Cerebellar cortex (tissue), 1 donor: ENCODE results near the gene BACE2.
A peak's percentile ranks its signal among the peaks of the same experiment; 100 is the strongest.

Experiments used
- DNase-seq: peaks from one replicate; pipeline ENCODE4 v3.0.0-alpha.2; 2015; ENCODE audit warnings: low spot score

BACE2 gene

DNA sequence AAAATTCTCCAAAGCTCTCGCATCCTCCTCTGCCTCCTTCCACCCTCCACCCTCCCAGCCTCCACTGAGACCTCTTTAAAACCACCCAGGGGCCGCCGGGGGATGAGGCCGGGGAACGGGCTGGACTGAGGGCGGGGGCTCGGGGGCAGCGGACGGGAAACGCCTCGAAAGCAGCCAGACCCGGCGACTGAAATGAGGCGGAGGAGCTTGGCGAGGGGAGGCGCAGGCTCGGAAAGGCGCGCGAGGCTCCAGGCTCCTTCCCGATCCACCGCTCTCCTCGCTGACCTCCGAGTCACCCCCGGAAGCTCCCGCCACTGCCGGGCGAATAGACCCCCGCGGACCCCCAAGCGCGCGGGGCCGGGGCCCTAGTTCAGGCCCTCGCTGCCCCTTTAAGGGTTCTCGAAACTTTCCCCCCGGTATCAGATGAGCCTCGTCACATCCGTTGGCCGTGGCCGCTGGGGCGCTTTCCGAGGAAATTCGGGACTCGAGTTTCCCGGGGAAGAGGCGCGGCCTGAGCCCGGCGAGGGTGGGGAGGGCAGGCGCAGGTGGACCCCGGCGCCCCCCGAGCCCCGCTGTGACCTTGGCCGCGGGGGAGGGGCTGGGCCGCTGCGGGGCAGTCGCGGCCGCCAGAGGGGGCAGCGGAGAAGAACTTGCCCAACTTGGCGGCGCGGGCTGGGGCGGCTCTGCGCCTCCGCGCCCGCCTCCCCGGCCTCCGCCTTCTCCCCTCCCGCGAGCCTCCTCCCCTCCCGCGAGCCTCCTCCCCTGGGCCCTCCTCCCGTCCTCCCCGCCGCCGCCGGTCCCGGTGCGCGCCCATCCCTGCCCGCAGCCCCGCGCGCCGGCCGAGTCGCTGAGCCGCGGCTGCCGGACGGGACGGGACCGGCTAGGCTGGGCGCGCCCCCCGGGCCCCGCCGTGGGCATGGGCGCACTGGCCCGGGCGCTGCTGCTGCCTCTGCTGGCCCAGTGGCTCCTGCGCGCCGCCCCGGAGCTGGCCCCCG is at the start of gene BACE2:
BACE2 (plus strand) TSS at position 813 of the 995 bp plus-strand sequence; CDS start at position 917, 104 bp downstream.
- no peak for DNase-seq

- DNase-seq = no peak
These were observed 48.1 kb upstream of the BACE2 start for GRCh38 chr21:41119901-41120300.

DNA sequence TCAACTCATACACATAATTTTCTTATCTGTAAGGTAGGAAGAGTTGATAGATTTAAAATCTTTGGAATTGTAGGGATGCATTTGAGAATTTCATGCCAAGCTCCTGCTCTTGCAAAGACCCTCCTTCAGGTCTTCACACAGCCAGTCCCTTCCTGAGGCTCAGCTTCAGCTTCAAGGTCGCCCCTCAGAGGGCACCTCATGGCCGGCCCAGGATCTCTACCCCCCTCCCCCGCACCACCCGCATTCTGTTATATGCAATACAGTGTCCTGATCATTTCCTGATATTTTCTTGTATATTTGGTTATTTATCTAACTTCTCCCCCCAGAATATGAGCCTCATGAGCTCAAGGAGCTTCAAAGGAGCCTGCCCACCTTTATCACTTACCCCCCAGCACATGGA is 47.0 kb upstream of the BACE2 start:
- DNase-seq = no peak

- peak; percentile 3 for DNase-seq
These were observed 46.1 kb upstream of the BACE2 start for GRCh38 chr21:41121785-41122415.

- no peak for DNase-seq
These were observed 43.2 kb upstream of the BACE2 start for GRCh38 chr21:41124641-41125201.

DNA sequence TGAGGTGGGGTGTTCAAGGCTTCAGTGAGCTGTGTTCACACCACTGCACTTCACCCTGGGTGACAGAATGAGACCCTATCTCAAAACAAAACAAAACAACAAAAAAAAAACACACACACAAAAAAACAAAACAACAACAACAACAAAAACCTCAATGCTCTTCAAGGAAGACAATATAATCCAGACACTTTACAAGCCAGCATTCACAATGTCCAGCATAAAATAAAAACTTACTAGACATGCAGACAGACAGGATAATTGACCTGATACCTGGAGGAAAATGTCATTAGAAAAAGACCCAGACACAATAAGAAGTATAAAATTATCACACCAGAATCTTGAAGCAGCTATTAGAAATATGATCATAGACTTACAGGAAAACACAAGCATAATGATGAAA is 39.0 kb upstream of the BACE2 start:
- no peak for DNase-seq

- DNase-seq = no peak
These were observed 37.1 kb upstream of the BACE2 start for GRCh38 chr21:41130883-41131282.

GRCh38 chr21:41133874-41134522 is 34.0 kb upstream of the BACE2 start:
- peak; percentile 21 for DNase-seq

- DNase-seq = no peak
These were observed 32.2 kb upstream of the BACE2 start for GRCh38 chr21:41135746-41136145.

- DNase-seq = no peak
These were observed 31.7 kb upstream of the BACE2 start for GRCh38 chr21:41136286-41136685.

DNA sequence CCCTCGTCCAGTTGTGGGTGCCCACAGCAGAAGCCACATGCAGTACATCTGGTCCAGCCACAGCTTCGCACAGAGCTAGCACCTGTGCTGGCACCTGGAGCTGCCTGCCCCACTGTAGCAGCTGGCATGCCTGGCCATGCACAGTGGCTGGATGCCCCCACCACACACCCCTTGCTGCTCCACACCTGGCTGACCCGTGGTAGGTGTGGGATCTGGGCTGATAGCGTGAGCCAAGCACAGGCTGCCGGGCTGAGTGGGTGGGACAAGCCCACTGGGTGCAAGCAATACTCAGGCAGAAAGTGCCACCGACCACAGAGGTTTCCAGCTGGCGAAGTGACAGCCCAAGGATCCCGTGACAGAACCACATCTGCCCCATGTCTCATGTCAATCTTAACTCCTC is 30.6 kb upstream of the BACE2 start:
- DNase-seq = no peak

DNA sequence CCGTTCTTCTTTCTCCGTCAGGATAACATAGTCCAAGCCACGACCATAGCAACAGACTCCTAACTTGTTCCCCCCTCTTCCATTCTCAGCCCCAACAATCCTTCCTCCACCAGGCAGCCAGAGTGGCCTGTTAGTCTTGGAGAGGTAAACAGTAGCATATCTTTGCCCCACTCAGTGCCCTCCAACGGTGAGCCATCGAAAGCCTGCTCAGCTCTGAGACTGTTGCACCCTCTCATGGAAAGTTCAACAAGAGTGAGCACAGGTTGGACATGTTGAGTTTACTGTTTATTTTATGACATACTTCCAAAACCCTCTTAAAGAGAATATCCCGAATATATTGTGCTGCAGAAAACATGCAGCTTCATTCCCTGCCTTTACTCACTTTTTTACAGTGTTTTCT is 30.1 kb upstream of the BACE2 start:
- no peak for DNase-seq

GRCh38 chr21:41138711-41139110 is 29.2 kb upstream of the BACE2 start:
- no peak for DNase-seq

DNA sequence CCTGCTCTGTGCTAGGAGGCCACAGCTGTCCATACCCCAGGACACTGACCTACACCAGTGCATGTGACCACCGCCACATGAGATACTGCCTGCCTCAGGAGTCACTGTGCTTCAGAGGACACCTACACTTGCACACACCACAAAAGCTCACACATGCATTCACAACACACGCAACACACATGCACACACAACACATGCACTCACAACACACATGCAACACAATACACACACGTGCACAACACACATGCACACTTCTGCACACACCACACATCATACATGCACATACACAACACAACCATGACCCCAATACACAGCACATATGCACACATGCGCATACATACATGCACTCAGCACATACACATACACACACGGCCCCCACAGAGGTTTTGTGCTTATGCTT is 28.7 kb upstream of the BACE2 start:
- no peak for DNase-seq

- no peak for DNase-seq
These were observed 28.0 kb upstream of the BACE2 start for GRCh38 chr21:41139951-41140350.

DNA sequence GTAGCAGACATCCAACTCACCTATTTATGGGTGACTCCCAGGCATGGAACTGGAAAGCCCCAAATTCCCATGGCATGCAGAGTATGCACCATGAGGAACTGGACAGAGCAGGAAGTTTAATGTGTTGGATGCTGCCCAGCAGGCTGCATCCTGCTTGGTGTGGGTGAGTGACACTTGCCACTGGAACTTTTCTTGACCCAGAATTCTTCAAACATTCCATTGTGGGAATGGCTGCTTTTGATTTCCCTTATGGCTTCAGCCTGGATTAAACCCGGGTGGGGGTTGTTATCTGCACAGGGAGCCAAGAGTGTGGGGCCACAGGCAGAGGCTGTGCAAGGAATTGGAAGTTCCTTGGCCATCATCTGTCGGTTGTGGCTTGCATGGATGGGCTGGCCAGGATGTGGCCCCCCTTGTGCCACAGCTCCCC is 26.9 kb upstream of the BACE2 start:
- DNase-seq = no peak

DNA sequence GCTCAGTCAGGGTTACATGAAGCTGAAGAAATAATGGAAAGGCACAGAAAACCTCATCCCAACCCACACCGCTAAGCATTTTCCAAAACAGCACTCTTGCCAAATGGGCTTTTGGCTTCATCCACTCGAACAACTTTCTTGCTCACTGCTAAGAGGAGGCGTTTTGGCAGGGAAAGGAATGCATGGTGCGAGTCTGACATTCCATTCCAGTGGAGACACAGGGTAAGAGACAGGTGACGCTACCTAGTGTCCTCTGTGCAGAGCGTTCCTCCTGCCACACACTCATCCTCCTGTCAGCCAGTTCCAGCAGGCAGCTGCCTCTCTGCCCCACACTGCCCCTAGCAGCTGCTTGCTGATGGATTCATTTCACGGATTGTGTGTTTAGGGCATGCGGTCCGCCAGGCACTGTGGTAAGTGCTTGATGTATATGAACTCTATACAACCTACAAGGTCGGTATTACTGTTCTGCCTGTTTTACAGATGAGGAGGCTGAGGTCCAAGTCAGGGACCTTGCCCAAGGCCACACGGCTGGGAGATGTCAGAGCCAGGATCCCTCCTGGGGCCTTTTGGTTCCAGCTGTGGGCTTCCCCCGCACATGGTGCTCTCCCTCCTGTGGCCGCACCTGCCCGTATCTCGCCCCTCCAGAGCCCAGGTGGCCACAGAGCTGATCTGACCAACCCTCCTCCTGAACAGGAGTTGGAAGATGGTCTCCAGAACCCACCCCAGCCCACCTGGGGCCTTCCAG is 25.7 kb upstream of the BACE2 start:
- peak; percentile 5 for DNase-seq

DNA sequence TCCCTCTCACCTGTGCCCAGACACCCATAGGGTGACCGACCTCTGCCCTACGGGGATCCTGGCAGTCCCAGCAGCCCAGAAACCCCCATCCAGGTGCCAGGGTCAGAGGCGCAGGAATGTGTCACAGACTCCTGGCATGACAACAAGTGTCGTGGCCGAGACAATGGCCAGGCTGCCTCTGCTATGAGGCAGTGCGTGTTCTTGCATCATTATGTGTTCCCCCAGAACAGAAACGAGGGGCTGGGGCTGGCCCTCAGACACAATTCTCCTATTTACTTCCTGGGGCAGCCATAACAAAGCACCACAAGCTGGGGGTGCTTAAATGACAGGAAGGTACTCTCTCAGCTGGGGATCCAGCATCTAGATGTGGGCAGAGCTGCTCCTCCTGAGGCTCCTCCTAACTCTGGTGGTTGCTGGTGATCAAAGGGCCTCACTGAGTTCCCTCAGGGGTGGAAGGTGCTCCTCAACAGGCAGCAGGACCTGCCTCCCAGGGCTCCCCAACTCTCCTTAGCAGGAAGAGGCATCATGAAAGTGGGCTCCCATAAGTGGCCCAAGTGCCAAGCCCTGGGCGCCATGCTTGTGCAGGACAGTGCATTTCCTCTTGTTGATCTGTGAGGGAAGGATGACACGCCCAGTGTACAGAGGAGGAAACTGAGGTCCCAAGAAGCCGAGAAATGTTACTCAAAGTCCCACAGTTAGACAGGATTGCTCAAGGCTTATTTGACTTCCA is 24.2 kb upstream of the BACE2 start:
- DNase-seq = no peak

GRCh38 chr21:41147096-41147978 is 20.6 kb upstream of the BACE2 start:
- DNase-seq = no peak

- DNase-seq = no peak
These were observed 20.0 kb upstream of the BACE2 start for GRCh38 chr21:41147979-41148355.
